Tibial nerve (tissue), 4 donors: Measurements from ENCODE around the gene LRFN2. TPM values are rescaled to one million over a fixed set of nuclear protein-coding genes. Genes with fewer than 3 reads are reported as not detected.

Source experiments
- DNase-seq, 2 donors: peaks; one replicate each; pipeline ENCODE4 v3.0.0-alpha.2; 2019; ENCODE audit warnings: low spot score in 2 of 2
- H3K27ac ChIP-seq, 4 donors: fragments of 200-600 bp; sonication (generic) in 3 of 4; one replicate each; pipeline ENCODE4 v1.5.1; 2017 to 2019; ENCODE audit warnings: mild to moderate bottlenecking in 1 of 4
- H3K27me3 ChIP-seq, 2 donors: fragments of 200-600 bp; sonication (generic) in 1 of 2; one replicate each; pipeline versions ENCODE4 v1.5.1 to v1.6.0; 2017 to 2019
- H3K36me3 ChIP-seq, 3 donors: fragments of 200-600 bp; sonication (generic); one replicate each; pipeline ENCODE4 v1.5.1; 2018 to 2019
- H3K4me1 ChIP-seq, 4 donors: fragments of 200-600 bp; sonication (generic) in 3 of 4; one replicate each; pipeline ENCODE4 v1.5.1; 2017 to 2019
- H3K4me3 ChIP-seq, 4 donors: fragments of 200-600 bp; sonication (generic) in 3 of 4; one replicate each; pipeline ENCODE4 v1.5.1; 2017 to 2019; ENCODE audit warnings: mild to moderate bottlenecking in 1 of 4, moderate library complexity in 1 of 4
- H3K9me3 ChIP-seq, 4 donors: fragments of 200-600 bp; sonication (generic) in 3 of 4; one replicate each; pipeline ENCODE4 v1.5.1; 2017 to 2019
- EP300 ChIP-seq, 2 donors: sonication (generic); formaldehyde crosslinking; IDR thresholded peaks; one replicate each; pipeline ENCODE4 v1.6.1; 2017; ENCODE audit warnings: antibody characterized with exemption in 2 of 2, mild to moderate bottlenecking in 1 of 2
- POLR2A ChIP-seq, 2 donors: fragments of 450-650 bp; IDR thresholded peaks; one replicate each; pipeline ENCODE4 v1.6.1; 2017; ENCODE audit warnings: antibody characterized with exemption in 2 of 2, mild to moderate bottlenecking in 2 of 2, moderate library complexity in 2 of 2
- WGBS, 2 donors: methylation state at CpG; one replicate each; pipeline ENCODE4 v1.1.5; 2018; 5-methylcytosine and 5-hydroxymethylcytosine counted together
- total RNA-seq, 4 donors: library from RNA; depleted of rRNA; stranded (reverse); fragments of >200 nt; gene quantifications; one replicate each; pipeline ENCODE4 v1.1.0, GENCODE V29; 2016
- TF ChIP-seq, protein P1 (sequence below), 5 experiments: fragments of 200-600 bp in 3 of 5; fragments of 450-650 bp in 2 of 5; sonication (generic) in 3 of 5; IDR thresholded peaks; one replicate each; pipeline ENCODE4 v1.5.1; 2016 to 2019; ENCODE audit warnings: antibody characterized with exemption in 5 of 5, mild to moderate bottlenecking in 3 of 5, moderate library complexity in 2 of 5

The LRFN2 gene
- total RNA-seq, 4 donors from 2014 or later, result not detected

GRCh38 chr6:40460380-40460779 is 126.8 kb downstream of the LRFN2 start:
- Histone ChIP-seq H3K4me1 (no peaks in the 10 kb centered on the region), H3K27ac (no peak overlapping the region), H3K9me3 (no peaks in the 10 kb centered on the region), H3K36me3 (no peaks in the 10 kb centered on the region), H3K27me3 (no peaks in the 10 kb centered on the region), H3K4me3 (no peak overlapping the region)
- 27 to 40% methylated on average over 1 of the region's 1 CpG for WGBS, 2 donors
- TF ChIP-seq POLR2A (IDR thresholded peaks at IDR 0.05) (no peak), EP300 (IDR thresholded peaks at IDR 0.05) (no peak)
- TF ChIP-seq, protein P1, sequence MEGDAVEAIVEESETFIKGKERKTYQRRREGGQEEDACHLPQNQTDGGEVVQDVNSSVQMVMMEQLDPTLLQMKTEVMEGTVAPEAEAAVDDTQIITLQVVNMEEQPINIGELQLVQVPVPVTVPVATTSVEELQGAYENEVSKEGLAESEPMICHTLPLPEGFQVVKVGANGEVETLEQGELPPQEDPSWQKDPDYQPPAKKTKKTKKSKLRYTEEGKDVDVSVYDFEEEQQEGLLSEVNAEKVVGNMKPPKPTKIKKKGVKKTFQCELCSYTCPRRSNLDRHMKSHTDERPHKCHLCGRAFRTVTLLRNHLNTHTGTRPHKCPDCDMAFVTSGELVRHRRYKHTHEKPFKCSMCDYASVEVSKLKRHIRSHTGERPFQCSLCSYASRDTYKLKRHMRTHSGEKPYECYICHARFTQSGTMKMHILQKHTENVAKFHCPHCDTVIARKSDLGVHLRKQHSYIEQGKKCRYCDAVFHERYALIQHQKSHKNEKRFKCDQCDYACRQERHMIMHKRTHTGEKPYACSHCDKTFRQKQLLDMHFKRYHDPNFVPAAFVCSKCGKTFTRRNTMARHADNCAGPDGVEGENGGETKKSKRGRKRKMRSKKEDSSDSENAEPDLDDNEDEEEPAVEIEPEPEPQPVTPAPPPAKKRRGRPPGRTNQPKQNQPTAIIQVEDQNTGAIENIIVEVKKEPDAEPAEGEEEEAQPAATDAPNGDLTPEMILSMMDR (IDR thresholded peaks at IDR 0.05), result no peak
- DNase-seq, result no peak

- H3K4me3 ChIP-seq, result no peak overlapping the region
- TF ChIP-seq, protein P1 (IDR thresholded peaks at IDR 0.05), result no peak
- no peak for TF ChIP-seq EP300 (IDR thresholded peaks at IDR 0.05)
- TF ChIP-seq POLR2A (IDR thresholded peaks at IDR 0.05), result no peak
- no peak overlapping the region for H3K27ac ChIP-seq
- WGBS, 2 donors, result 85 to 91% methylated on average over 1 of the region's 1 CpG
- no peaks in the 10 kb centered on the region for H3K4me1 ChIP-seq
- H3K27me3 ChIP-seq, result no peaks in the 10 kb centered on the region
- no peak for DNase-seq
- H3K9me3 ChIP-seq, result no peaks in the 10 kb centered on the region
- H3K36me3 ChIP-seq, result no peaks in the 10 kb centered on the region
These were observed 129.9 kb downstream of the LRFN2 start for GRCh38 chr6:40457261-40457660.

DNA sequence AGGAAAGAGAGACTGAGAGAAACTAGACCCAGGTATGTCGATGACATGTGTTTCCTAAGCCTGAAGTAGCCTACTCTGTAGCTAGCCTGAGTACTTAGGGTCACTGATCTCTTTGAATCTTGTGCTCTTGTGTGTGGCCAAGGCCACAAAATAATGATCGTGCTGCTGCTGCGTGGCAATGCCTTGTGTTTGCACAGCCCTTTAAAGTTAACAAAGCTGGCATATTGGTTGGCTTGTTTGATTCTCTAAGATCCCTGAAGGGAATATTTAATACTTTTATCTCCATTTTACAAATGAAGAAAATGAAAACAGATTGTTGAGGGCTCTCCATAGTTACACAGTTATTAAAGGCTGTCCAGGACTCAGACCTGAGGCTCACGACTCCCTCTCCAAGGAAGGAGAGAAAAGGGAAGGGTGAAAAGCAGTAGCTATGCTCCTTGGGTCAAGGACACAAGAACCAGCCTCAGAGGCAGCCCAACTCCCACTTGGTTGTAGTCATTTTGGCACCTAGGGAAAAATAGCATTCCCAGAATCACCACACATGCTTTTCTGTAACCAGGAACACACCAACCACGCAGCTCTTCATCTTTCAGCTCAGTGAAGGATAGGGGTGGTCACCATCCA is 130.7 kb downstream of the LRFN2 start:
- no peak overlapping the region for H3K27ac ChIP-seq
- DNase-seq, result no peak
- no peaks in the 10 kb centered on the region for H3K4me1 ChIP-seq
- no peak overlapping the region for H3K4me3 ChIP-seq
- no peaks in the 10 kb centered on the region for H3K27me3 ChIP-seq
- no peaks in the 10 kb centered on the region for H3K9me3 ChIP-seq
- TF ChIP-seq, protein P1 (IDR thresholded peaks at IDR 0.05), result no peak
- TF ChIP-seq POLR2A (IDR thresholded peaks at IDR 0.05), result no peak
- no peak for TF ChIP-seq EP300 (IDR thresholded peaks at IDR 0.05)
- WGBS, 2 donors, result 73 to 83% methylated on average over 5 of the region's 5 CpGs
- no peaks in the 10 kb centered on the region for H3K36me3 ChIP-seq

- TF ChIP-seq POLR2A (IDR thresholded peaks at IDR 0.05), result no peak
- TF ChIP-seq, protein P1 (IDR thresholded peaks at IDR 0.05), result no peak
- TF ChIP-seq EP300 (IDR thresholded peaks at IDR 0.05), result no peak
- Histone ChIP-seq H3K27ac (no peak overlapping the region), H3K4me3 (no peak overlapping the region), H3K27me3 (no peaks in the 10 kb centered on the region), H3K9me3 (no peaks in the 10 kb centered on the region), H3K4me1 (no peaks in the 10 kb centered on the region), H3K36me3 (no peaks in the 10 kb centered on the region)
- no peak for DNase-seq
- 86 to 95% methylated on average over 1 of the region's 1 CpG for WGBS, 2 donors
These were observed 131.3 kb downstream of the LRFN2 start for GRCh38 chr6:40455686-40456389.

GRCh38 chr6:40450483-40450882 is 136.7 kb downstream of the LRFN2 start:
- Histone ChIP-seq H3K4me3 (no peak overlapping the region), H3K9me3 (no peaks in the 10 kb centered on the region), H3K27me3 (no peaks in the 10 kb centered on the region), H3K36me3 (no peaks in the 10 kb centered on the region), H3K27ac (no peak overlapping the region), H3K4me1 (no peaks in the 10 kb centered on the region)
- DNase-seq, result no peak
- WGBS, 2 donors, result 73 to 79% methylated on average over 4 of the region's 4 CpGs
- TF ChIP-seq EP300 (IDR thresholded peaks at IDR 0.05) (no peak), POLR2A (IDR thresholded peaks at IDR 0.05) (no peak)
- TF ChIP-seq, protein P1 (IDR thresholded peaks at IDR 0.05), result no peak
